GM18520 (cell line): ENCODE results near the gene FER.
"Not testable (repeated sequence)": the region's sequence is repeated elsewhere in the genome, so short reads cannot be mapped to it uniquely, and the experiment has no call there.

Experiments used
- ATAC-seq: cut with Tn5 transposase; IDR thresholded peaks from one replicate; pipeline ENCODE4 v1.9.1; 2021; ENCODE audit not compliant: unreplicated experiment

FER gene

DNA sequence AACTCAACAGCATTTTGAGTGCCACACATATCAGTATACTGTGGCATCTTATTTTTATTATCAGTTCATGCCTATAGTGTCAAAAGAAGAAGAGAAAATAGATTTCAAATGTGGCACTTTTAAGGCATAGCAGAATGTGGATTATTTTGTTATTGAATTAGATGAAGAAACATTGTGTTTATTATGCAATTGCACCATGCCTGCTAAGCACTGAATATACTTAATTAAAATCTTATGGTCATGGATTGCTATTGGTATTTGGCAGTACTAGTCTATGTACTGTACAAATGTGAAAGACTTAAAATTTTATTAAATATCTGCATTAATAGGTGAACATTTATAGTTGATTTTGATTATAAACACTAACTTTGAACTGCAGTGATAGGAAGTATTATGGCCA is 128.8 kb downstream of the FER start:
- ATAC-seq, result no peak

DNA sequence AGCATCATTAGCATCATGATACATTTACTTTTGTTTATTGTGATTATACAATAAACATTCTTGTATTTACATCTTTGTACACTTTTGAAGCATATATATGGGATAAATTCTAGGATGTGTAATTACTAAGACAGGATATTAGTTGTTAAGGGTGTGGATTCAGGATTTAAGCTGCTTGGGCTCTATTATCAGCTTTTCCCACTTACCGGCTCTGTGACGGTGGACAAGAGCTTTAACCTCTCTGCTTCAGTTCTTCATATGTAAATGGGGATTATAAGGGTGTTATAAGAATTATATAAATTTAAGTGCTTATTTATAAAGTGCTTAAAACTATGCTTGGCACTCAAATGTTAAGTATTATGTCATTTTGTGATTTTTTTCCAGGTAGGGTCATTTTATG is 131.1 kb downstream of the FER start:
- ATAC-seq, result no peak

DNA sequence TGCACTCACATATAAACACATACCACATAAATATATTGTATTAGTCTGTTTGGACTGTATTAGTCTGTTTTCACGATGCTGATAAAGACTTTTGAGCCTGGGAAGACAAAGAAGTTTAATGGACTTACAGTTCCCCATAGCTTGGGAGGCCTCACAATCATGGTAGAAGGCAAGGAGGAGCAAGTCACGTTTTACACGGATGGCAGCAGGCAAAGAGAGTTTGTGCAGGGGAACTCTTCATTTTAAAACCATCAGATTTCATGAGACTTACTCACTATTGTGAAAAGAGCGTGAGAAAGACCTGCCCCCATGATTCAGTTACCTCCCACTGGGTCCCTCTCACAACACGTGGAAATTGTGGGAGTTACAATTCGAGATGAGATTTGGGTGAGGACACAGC is 133.4 kb downstream of the FER start:
- no peak for ATAC-seq

DNA sequence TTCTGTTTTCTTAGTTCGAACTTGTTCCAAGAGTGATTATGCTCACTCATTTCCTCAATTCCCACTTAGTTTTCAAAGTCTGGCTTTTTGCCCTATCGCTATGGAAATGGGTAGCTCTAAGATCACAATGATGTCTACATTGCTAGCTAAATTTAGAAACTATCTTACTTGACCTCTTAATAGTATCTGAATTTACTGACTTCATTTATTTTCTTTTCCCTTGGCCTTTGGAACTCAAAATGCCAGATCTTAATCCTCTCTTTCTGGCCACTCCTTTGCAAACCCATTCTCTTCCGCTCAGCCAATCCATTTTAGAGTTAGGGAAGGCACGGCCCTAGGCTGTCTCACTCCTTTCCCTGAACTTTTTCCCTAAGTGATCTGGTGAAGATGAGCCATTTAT is 137.0 kb downstream of the FER start:
- no peak for ATAC-seq

DNA sequence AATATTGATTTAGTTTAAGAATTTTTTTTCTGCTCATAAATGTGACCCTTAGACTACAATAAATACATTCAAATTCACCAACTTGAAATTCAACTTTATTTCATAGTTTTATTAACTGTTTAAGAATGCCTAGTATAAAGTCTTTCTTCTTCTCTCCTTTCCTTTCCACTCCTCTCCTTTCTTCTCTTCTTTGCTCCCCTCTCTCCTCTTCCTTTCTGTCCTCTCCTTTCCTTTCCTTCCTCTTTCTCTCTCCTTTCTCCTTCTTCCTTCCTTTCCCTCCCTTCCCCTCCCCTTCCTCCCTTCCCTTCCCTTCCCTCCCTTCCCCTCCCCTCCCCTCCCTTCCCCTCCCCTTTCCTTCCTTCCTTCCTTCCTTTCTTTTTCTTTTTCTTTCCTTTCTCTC is 150.6 kb downstream of the FER start:
- ATAC-seq, result no peak

DNA sequence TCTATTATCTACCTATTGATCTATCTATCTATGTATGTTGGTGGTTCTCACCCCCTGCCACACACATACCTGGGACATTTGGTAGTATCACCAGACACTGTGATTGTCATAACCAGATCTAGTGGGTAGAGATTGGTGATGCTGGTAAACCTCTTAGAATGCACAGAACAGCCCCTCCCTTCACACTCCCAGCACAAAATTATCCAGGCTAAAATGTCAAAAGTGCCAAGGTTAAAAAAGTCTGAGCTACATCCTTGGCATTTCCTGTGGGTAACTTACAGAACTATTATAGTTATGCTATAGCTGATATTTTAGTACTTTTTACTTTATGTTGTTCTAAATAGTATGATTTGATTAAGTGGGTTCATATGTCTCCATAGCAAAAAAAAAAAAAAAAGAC is 151.0 kb downstream of the FER start:
- ATAC-seq, result no peak

DNA sequence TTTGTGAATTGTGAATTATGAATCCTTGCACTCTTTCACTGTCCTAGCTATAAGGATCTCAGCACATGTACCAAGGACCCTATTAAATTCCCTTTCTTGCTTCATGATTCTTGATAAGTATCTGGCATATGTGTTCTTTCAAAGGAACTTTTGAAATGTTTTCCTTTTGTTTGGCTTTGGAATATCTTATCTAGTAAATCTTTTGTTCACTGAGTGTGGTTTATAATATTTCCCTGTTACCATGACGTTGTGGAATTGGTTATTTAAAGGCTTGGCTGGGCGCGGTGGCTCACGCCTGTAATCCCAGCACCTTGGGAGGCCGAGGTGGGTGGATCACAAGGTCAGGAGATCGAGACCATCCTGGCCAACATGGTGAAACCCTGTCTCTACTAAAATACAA is 151.5 kb downstream of the FER start:
- not testable (repeated sequence) for ATAC-seq

DNA sequence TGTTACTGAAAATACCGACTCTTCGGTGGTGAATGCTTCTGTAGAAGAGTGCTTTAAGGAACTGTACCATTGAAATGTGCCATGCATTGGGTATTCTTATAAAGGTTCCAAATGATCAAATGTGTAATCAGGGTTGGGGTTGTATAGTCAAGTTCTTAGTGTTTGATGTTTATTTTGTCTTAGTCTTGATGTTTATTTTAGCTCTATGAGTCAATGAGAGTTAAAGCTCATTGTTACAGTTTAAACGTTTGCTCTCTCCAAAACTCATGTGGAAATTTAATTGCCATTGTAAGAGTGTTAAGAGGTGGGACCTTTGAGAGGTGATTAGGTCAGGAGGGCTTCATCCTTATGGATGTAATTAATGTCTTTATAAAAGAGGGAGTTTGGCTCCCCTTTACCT is 153.0 kb downstream of the FER start:
- no peak for ATAC-seq

DNA sequence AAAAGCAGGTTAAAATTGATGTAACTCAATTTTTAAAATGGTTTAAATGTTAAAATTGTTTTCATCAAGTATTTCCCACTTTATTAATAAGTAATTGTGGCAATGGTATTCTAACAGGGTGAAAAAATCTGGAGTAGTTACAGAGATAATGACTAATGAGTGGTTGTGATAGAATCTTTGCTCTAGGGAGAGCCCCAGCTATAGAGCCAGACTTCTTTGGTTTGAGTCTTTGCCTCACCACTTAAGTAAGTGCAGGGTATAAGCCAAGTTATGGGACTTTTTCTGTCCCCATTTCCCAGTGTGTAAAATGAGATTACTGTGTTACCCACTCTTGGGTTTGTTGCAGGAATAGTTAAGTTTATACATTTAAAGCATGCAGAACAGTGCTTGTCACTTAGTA is 158.1 kb downstream of the FER start:
- no peak for ATAC-seq

DNA sequence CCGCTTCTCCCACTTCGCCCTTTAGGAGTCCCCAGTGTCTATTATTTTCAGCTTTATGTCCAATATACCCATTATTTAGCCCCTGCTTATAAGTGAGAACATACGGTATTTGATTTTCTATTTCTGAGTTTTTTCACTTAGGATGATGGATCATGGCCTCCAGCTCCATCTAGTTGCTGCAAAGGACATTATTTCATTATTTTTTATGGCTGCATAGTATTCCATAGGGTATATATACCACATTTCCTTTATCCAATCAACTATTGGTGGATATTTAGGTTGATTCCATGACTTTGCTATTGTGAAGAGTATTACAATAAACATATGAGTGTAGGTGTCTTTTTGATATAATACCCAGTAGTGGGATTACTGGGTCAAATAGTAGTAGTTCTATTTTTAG is 162.9 kb downstream of the FER start:
- ATAC-seq, result no peak

DNA sequence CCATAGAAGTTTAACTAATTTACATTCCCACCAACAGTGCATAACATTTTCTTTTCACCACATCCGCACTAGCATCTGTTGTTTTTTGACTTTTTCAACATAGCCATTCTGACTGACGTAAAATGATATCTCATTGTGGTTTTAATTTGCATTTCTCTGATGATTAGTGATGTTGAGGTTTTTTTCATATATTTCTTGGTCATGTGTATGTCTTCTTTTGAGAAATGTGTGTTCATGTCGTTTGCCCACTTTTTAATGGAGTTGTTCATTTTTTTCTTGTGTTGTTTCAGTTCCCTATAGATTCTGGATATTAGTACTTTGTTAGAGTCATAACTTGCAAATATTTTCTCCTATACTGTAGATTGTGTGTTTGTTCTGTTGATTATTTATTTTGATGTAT is 163.4 kb downstream of the FER start:
- ATAC-seq, result peak; percentile 60

DNA sequence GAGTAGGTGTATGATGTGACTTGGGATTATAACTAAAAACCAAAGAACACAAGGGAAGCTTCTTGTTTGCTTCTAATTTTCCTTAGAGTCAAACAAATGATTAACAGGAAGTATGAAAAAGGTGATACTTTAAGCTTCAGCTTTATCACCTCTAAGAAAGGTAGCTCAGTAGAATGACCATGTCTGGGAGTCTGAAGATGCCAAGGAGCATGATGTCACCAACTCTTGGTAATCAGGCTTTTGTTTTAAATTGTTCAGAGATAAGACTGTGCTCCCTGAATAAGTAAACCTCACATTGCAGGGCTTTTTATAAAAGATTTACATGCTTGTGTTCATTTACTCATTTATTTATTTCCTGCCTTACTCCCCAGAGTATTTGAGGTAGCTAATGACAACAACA is 169.9 kb downstream of the FER start:
- no peak for ATAC-seq

DNA sequence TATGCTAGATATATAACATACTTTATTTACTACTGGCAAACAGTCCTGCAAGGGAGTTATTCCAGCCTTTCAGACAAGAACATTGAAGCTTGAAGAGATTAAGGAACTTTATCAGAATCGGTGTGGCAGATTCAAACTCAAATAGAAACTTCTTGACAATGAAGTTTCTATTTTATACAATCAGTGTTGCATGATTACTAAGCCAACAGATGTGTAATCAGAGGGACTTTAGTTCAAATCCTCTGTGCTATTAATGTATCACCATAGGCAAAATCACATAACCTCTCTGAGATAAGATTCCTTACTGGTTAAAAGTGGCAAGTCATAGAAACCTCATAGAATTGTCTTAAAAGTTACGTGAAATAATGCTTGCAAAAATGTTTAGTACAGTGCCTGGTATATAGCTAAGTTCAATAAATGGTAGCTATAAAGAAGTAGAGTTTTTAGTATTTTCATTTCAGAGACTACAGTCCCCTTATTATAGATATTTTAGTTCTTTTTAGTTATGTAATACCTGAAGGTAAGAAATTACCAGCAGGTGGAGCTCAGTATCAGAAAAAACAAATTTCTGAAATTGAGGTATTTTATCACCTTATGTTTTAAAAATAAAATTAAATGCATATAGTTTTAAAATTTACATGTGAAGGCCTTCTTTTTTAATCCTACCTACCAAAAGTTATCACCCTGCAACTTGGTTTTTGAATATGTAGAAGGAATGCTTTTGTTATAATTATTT is 172.1 kb downstream of the FER start:
- ATAC-seq, result peak; percentile 40

DNA sequence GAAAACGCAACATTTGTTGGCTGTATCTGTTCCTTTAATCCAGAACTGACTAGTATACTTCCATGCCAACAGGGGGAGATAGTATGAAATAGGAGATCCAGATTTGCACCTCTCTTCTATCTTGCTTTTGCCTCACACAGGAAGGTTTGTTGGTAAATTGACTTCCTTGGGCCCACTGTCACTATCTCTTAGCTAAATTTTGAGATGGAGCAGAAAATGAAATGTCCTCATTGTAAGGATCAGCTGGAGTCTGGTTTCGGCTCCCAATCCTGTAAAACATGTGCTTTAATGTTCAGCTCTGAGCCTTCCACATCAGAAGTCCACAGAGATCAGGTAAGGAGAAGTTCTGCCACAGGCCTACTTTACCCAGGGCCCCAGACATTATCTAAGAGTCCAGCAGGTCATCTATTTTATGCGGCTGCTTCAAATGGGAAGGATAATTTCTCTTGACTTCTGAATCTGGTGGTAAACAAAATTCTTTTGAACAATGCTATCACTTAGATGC is 176.8 kb downstream of the FER start:
- no peak for ATAC-seq

DNA sequence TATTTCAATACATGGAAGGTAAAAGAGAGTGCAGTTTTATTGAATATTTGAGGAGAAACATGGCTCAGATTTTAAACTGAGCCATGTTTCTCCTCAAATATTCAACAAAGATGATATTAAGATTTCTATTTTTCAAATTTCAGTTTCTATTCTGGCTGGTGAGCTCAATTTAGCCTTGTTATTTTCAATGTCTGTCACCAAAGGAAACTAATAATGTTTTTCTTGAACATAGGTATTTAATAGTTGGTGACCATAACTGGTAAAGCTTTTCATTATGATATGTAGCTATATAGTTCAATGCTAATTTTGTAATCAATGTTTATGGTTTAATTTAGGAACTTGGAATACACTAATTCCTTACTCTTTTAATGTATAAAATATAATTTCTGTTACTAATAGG is 177.4 kb downstream of the FER start:
- no peak for ATAC-seq

DNA sequence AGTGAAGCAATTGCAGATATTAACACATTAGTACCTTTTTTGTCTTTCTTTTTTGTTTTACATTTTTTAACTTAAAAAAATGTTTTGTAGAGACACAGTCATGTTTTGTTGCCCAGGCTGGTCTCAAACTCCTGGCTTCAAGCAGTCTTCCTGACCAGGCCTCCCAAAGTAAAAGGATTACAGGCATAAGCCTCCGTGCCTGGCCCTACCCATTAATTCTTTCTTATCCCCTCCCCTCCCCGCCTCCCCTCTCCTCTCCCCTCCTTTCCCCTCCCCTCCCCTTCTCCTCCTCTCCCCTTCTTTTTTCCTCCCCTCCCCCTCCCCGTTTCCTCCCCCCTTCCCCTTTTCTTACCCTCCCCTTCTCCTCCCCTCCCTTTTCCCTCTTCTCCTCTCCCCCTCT is 182.4 kb downstream of the FER start:
- ATAC-seq, result no peak

DNA sequence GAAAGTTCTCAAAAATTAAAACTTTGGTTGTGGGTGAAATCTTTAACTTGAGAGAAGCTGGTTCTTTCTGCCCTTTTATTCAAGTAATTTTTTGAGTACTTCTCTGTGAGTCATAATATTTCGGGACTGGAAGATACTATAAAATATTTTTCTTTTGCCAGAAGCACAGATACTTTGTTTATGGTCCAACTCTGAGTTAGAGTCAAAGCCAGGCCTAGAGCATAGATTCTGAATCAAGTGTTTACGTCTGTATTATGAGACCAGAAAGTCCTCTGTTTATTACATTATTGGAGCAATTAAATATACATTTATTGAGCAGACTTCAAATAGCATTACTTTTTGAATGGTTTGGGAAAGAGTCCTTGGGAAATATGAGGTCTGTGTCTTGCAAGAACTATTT is 187.9 kb downstream of the FER start:
- ATAC-seq, result no peak

DNA sequence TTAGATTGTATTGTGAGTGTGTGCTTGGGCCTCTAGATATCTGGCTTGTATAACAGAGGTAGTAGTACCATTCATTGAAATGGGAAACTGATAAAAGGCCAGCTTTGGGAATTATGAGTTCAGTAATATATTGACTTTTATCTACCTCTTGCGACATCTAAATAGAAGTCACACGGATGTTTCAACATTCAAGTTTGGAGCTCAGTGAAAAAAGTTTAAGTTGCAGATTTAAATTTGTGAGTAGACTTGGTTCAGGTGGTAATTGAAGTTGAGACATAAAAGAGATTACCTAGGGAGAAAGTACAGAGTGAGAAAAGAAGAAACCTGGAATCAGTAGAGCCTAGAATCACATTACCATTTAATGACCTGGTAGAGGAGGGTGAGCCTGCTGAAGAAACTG is 189.5 kb downstream of the FER start:
- no peak for ATAC-seq

DNA sequence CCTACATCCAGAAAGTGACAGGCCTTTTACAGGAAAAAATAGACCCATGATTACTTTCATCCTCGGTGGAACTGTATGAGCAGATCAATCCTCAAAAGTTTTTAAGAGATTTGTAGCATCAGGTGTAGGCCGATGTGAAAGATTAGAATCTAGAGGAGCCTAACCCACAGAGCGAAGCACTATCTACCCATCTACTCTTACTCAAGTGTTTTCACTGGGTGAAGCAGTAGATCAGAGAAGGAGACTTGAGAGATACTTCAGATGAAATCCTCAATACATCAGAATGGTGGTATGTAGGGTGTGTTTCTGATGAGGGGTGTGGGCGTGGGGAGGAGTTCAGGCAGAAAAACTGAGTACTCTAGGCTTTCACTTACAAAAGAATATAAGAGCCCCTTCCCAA is 192.8 kb downstream of the FER start:
- no peak for ATAC-seq

DNA sequence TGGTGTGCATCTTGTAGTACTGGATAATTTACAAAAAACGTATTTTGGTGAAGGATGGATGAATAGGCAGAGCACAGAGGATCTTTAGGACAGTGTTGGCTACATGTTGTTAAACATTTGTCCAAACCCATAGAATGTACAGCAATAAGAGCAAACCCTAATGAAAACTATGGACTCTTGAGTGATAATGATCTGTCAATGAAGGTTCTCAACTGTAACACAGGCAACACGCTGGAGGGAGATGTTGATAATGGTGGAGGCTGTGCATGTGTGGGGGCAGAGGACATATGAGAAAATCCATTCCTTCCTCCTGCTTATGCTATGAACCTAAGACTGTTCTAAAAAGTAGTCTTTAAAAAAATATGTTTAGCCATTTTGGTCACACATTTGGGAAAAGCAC is 194.0 kb downstream of the FER start:
- ATAC-seq, result no peak

DNA sequence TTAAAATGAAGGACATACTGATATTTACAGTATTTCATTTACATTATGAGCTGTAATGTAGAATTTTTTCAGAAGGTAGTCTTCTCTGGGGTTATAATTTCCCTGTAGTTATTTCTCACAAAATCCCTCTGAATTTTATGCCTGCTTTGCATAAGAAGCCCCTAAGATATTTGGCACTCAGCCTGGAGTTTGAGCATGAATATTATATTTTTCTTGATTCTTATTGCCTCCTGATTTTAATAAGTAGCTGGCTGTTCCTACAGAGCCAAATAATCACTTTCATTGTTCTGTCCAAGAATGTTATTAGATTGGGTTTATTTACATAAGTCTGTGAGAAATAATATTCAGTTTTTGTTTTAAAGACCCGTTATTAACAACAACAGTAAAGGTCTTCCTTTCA is 195.0 kb downstream of the FER start:
- no peak for ATAC-seq

DNA sequence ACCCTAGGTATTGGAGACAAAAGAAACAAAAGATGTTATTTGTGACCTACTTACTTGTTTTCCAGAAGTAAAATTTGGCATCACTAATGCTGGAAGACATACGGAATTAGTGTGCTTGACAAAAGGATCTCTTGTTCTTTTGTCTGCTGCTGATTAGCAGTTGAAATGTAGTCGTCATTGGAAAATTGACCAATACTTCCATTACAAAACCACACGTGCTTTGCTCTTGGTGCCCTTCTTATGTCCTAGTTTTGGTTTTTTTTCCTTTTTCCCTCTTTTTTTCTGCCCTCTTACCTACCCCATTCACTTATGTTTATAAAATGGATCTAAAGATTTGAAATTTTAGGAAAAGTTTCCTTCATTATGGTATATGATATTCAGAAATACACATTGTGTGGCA is 197.4 kb downstream of the FER start:
- no peak for ATAC-seq

DNA sequence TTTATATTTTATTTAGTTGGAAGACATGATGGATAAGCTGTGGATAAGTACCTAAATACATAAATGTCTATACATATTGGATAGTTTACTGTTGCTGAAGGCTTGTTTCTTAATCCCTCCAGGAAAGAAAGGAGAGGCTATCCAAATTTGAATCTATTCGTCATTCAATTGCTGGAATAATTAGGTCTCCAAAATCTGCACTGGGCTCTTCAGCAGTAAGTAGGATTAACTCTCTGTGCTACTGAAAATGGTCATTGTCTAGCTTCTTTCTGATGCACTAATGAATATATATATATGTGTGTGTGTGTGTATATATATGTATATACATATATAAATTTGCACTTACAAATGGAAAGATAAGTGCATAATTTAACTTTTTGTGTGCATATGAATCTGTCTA is 198.3 kb downstream of the FER start:
- no peak for ATAC-seq
